ENCODE measurements around the gene PHKA1.

PHKA1 gene

GRCh38 chrX:72662020-72662747, 51.9 kb downstream of the PHKA1 start:
- no peak overlapping the region for H3K27ac ChIP-seq
- TF ChIP-seq ZFX (IDR thresholded peaks at IDR 0.05; ENCODE audit: borderline replicate concordance) = no peak
- TF ChIP-seq, protein P1, sequence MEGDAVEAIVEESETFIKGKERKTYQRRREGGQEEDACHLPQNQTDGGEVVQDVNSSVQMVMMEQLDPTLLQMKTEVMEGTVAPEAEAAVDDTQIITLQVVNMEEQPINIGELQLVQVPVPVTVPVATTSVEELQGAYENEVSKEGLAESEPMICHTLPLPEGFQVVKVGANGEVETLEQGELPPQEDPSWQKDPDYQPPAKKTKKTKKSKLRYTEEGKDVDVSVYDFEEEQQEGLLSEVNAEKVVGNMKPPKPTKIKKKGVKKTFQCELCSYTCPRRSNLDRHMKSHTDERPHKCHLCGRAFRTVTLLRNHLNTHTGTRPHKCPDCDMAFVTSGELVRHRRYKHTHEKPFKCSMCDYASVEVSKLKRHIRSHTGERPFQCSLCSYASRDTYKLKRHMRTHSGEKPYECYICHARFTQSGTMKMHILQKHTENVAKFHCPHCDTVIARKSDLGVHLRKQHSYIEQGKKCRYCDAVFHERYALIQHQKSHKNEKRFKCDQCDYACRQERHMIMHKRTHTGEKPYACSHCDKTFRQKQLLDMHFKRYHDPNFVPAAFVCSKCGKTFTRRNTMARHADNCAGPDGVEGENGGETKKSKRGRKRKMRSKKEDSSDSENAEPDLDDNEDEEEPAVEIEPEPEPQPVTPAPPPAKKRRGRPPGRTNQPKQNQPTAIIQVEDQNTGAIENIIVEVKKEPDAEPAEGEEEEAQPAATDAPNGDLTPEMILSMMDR (IDR thresholded peaks at IDR 0.05) = no peak

DNA sequence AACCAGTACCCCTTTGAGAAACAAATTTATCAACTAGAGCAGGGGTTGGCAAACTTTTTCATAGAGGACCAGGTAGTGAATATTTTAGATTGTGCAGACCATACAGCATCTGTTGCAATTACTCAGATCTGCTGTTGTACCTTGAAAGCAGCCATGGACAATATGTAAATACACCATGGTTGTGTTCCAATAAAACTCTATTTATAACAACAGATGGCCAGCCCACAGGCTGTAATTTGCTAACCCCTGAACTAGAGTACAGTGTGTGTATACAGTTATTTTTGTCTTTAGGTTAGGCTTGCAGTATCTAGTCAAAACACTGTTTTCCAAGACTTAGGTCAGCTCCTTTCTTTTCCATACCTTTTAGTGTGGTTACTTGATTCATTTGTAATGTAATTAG, 54.4 kb downstream of the PHKA1 start:
- 0 out of 2 replicates have a peak overlapping the region, but pooled peaks have one; percentile 20 for H3K27ac ChIP-seq
- TF ChIP-seq, protein P1 (IDR thresholded peaks at IDR 0.05) = no peak
- no peak for TF ChIP-seq ZFX (IDR thresholded peaks at IDR 0.05; ENCODE audit: borderline replicate concordance)

- no peak for TF ChIP-seq ZFX (IDR thresholded peaks at IDR 0.05; ENCODE audit: borderline replicate concordance)
- TF ChIP-seq, protein P1 (IDR thresholded peaks at IDR 0.05) = no peak
- H3K27ac ChIP-seq = no peak overlapping the region
These were observed 62.0 kb downstream of the PHKA1 start for GRCh38 chrX:72652082-72652481.

- no peak for TF ChIP-seq ZFX (IDR thresholded peaks at IDR 0.05; ENCODE audit: borderline replicate concordance)
- TF ChIP-seq, protein P1 (IDR thresholded peaks at IDR 0.05) = no peak
- H3K27ac ChIP-seq = no peak overlapping the region
These were observed 69.2 kb downstream of the PHKA1 start for GRCh38 chrX:72644946-72645345.

DNA sequence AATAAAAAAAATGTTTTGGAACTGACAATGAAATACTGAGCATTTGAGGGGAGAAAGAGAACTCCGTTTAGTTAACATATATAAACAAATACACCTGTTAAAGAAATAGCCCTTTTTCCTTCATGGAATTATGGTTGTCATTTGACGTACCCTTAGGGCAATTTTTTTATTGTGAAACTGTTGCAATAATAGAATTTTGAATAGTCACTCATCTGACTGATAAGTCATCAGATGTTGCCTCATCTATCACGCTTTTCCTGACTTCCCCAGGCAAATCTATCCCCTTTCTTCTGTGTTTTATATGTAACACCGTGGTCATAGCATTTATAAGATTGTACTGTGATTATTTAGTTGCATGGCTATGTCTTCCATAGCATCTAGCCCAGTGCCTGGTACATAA, 72.5 kb downstream of the PHKA1 start:
- no peak overlapping the region for H3K27ac ChIP-seq
- no peak for TF ChIP-seq ZFX (IDR thresholded peaks at IDR 0.05; ENCODE audit: borderline replicate concordance)
- TF ChIP-seq, protein P1 (IDR thresholded peaks at IDR 0.05) = no peak

DNA sequence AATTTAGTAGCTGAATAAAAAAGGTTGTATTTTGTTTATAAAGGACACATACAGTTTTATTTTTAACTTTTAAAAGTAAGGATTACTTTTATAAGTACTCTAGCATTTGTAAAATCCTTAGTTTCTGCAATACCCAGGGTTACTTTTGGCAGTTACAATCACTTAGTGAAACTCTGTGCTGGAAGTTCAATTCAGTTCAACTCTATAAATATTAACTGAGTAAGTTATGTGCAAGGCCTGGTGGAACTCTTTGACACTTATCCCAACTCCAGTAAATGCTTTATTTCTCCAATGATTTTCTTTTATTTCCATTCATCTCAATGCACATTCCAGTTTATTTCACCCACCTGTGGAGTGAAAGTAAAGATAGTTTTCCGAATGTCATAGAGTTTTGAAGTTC, 78.2 kb downstream of the PHKA1 start:
- H3K27ac ChIP-seq = no peak overlapping the region
- TF ChIP-seq ZFX (IDR thresholded peaks at IDR 0.05; ENCODE audit: borderline replicate concordance) = no peak
- TF ChIP-seq, protein P1 (IDR thresholded peaks at IDR 0.05) = no peak

- TF ChIP-seq ZFX (IDR thresholded peaks at IDR 0.05; ENCODE audit: borderline replicate concordance) = no peak
- TF ChIP-seq, protein P1 (IDR thresholded peaks at IDR 0.05) = no peak
- H3K27ac ChIP-seq = no peak overlapping the region
These were observed 79.8 kb downstream of the PHKA1 start for GRCh38 chrX:72634331-72634730.
